CD8-positive, alpha-beta memory T cell (primary cell): Measurements from ENCODE around the gene PIM3. TPM values are rescaled to one million over a fixed set of nuclear protein-coding genes. Genes with fewer than 3 reads are reported as not detected.
A peak's percentile ranks its signal among the peaks of the same experiment; 100 is the strongest.
"Not testable (repeated sequence)": the region's sequence is repeated elsewhere in the genome, so short reads cannot be mapped to it uniquely, and the experiment has no call there.

ENCODE experiments used
- CTCF ChIA-PET: fragments of 350-600 bp; sonication (Branson Sonifier 250); formaldehyde crosslinking; loops from one replicate; lab custom pipeline; 2021; ENCODE audit warnings: antibody characterized with exemption; lab: Charles Lee
- POLR2A ChIA-PET: fragments of 350-600 bp; sonication (Branson Sonifier 250); formaldehyde crosslinking; loops from one replicate; lab custom pipeline; 2021; ENCODE audit warnings: antibody characterized with exemption; lab: Charles Lee
- DNase-seq, 5 donors: peaks; one replicate each; pipeline versions ENCODE4 v3.0.0 to v3.0.0-alpha.2; 2020 to 2022; ENCODE audit warnings: mixed read lengths in 1 of 5
- H3K27ac ChIP-seq: one replicate; pipeline ENCODE4 v1.7.0; 2013; ENCODE audit warnings: low read depth, mild to moderate bottlenecking, low read length, moderate library complexity
- H3K27me3 ChIP-seq: 2 replicates; pipeline ENCODE4 v1.7.0; 2013; ENCODE audit warnings: low read length, mild to moderate bottlenecking; ENCODE audit not compliant: insufficient read depth, poor library complexity, severe bottlenecking
- H3K36me3 ChIP-seq: 2 replicates; pipeline ENCODE4 v1.7.0; 2013; ENCODE audit warnings: mild to moderate bottlenecking, low read length, moderate library complexity; ENCODE audit not compliant: insufficient read depth
- H3K4me1 ChIP-seq: 2 replicates; pipeline ENCODE4 v1.7.0; 2013; ENCODE audit warnings: mild to moderate bottlenecking, low read length, moderate library complexity; ENCODE audit not compliant: insufficient read depth
- H3K4me3 ChIP-seq: 2 replicates; pipeline ENCODE4 v1.7.0; 2013; ENCODE audit warnings: mild to moderate bottlenecking, low read length
- H3K9me3 ChIP-seq: 2 replicates; pipeline ENCODE4 v1.7.0; 2013; ENCODE audit warnings: mild to moderate bottlenecking, low read length
- H3K27ac Mint-ChIP-seq, 8 donors: one replicate each; pipeline ENCODE4 v1.8.0; 2020 to 2021; ENCODE audit warnings: mixed read lengths in 8 of 8, mild to moderate bottlenecking in 6 of 8, inconsistent platforms in 3 of 8, moderate library complexity in 3 of 8
- H3K27me3 Mint-ChIP-seq, 2 donors: one replicate each; pipeline ENCODE4 v1.8.0; 2020 to 2021; ENCODE audit warnings: mixed read lengths in 2 of 2, mild to moderate bottlenecking in 1 of 2, moderate library complexity in 1 of 2
- H3K36me3 Mint-ChIP-seq, 3 donors: one replicate each; pipeline ENCODE4 v1.8.0; 2020 to 2021; ENCODE audit warnings: mixed read lengths in 3 of 3, inconsistent platforms in 1 of 3, mild to moderate bottlenecking in 1 of 3
- H3K4me1 Mint-ChIP-seq, 3 donors: one replicate each; pipeline ENCODE4 v1.8.0; 2020 to 2021; ENCODE audit warnings: mixed read lengths in 3 of 3, inconsistent platforms in 1 of 3, mild to moderate bottlenecking in 1 of 3
- H3K4me3 Mint-ChIP-seq, 7 donors: one replicate each; pipeline ENCODE4 v1.8.0; 2020 to 2021; ENCODE audit warnings: mixed read lengths in 7 of 7, mild to moderate bottlenecking in 6 of 7, moderate library complexity in 4 of 7, inconsistent platforms in 2 of 7
- H3K9me3 Mint-ChIP-seq, 5 donors: one replicate each; pipeline ENCODE4 v1.8.0; 2020 to 2022; ENCODE audit warnings: mixed read lengths in 5 of 5, mild to moderate bottlenecking in 3 of 5, moderate library complexity in 2 of 5, inconsistent platforms in 1 of 5
- polyA plus RNA-seq: library from polyadenylated mRNA; unstranded; fragments of 300-500 nt; fragmentation: Illumina TruSeq; gene quantifications from one replicate; pipeline ENCODE4 v1.2.3, GENCODE V29; 2021
- total RNA-seq, 2 experiments: library from RNA; stranded (reverse); gene quantifications; one replicate each; pipeline ENCODE4 v1.2.3, GENCODE V29; 2021

Gene PIM3
- total and polyA plus RNA-seq, 3 experiments from 2014 or later: 39.3 to 227 (median 202) TPM

GRCh38 chr22:49942565-49943404, 17.8 kb upstream of the PIM3 start:
- Mint-ChIP-seq H3K4me3 (no peak overlapping the region), H3K36me3 (no peaks in the 10 kb centered on the region), H3K9me3 (no peaks in the 10 kb centered on the region), H3K27me3 (no peaks in the 10 kb centered on the region), H3K27ac (no peak overlapping the region), H3K4me1 (peaks cover 9 to 13% (median 12%) of the 10 kb centered on the region in 3 donors)
- Histone ChIP-seq H3K27ac (no peak overlapping the region), H3K9me3 (no peaks in the 10 kb centered on the region), H3K36me3 (no peaks in the 10 kb centered on the region), H3K4me3 (no peak overlapping the region), H3K4me1 (peaks cover 16% of the 10 kb centered on the region), H3K27me3 (no peaks in the 10 kb centered on the region)
- CTCF ChIA-PET: interaction anchor here (1.6 kb wide), 1 partner anchor 10 kb away, joined by 3 read pairs; no protein-coding TSS in a partner anchor
- no peak for DNase-seq
- POLR2A ChIA-PET: interaction anchor here (0.5 kb wide), 1 partner anchor 62 kb away, joined by 3 read pairs; no protein-coding TSS in a partner anchor

- no peaks in the 10 kb centered on the region for H3K36me3 Mint-ChIP-seq
- Histone ChIP-seq H3K36me3 (no peaks in the 10 kb centered on the region), H3K27ac (no peak overlapping the region), H3K4me1 (peaks cover 16% of the 10 kb centered on the region), H3K27me3 (no peaks in the 10 kb centered on the region), H3K4me3 (no peak overlapping the region), H3K9me3 (no peaks in the 10 kb centered on the region)
- DNase-seq: no peak
- peak overlapping the region in 2 of 8 donors; percentile 48 to 63 for H3K27ac Mint-ChIP-seq
- no peak overlapping the region for H3K4me3 Mint-ChIP-seq
- H3K9me3 Mint-ChIP-seq: no peaks in the 10 kb centered on the region
- POLR2A ChIA-PET: interaction anchor here (0.5 to 2.4 kb wide), 2 partner anchors 17 to 93 kb away, joined by 3 to 8 read pairs; partner anchors contain the start of gene PIM3
- no peaks in the 10 kb centered on the region for H3K27me3 Mint-ChIP-seq
- CTCF ChIA-PET: interaction anchor here (1.6 kb wide), 1 partner anchor 11 kb away, joined by 3 read pairs; no protein-coding TSS in a partner anchor
- H3K4me1 Mint-ChIP-seq: peaks cover 9 to 13% (median 12%) of the 10 kb centered on the region in 3 donors
These were observed 17.2 kb upstream of the PIM3 start for GRCh38 chr22:49943405-49943765.

GRCh38 chr22:49943771-49944398, 16.7 kb upstream of the PIM3 start:
- CTCF ChIA-PET: interaction anchor here (1.0 to 1.6 kb wide), 2 partner anchors 8 to 11 kb away, joined by 3 to 4 read pairs; no protein-coding TSS in a partner anchor
- no peaks in the 10 kb centered on the region for H3K27me3 ChIP-seq
- Mint-ChIP-seq H3K4me3 (no peak overlapping the region), H3K27ac (peak overlapping the region in 3 of 8 donors; percentile 48 to 63 (median 55)), H3K27me3 (no peaks in the 10 kb centered on the region), H3K36me3 (no peaks in the 10 kb centered on the region), H3K4me1 (peaks cover 9 to 13% (median 12%) of the 10 kb centered on the region in 3 donors), H3K9me3 (no peaks in the 10 kb centered on the region)
- POLR2A ChIA-PET: interaction anchor here (0.5 to 2.4 kb wide), 2 partner anchors 17 to 93 kb away, joined by 3 to 8 read pairs; partner anchors contain the start of gene PIM3
- no peak overlapping the region for H3K27ac ChIP-seq
- H3K9me3 ChIP-seq: no peaks in the 10 kb centered on the region
- no peak overlapping the region for H3K4me3 ChIP-seq
- DNase-seq: no peak
- peaks cover 16% of the 10 kb centered on the region for H3K4me1 ChIP-seq
- H3K36me3 ChIP-seq: no peaks in the 10 kb centered on the region

- no peak for DNase-seq
- peaks cover 16% of the 10 kb centered on the region for H3K4me1 ChIP-seq
- CTCF ChIA-PET: interaction anchor here (1.0 to 1.6 kb wide), 2 partner anchors 8 to 12 kb away, joined by 3 to 4 read pairs; no protein-coding TSS in a partner anchor
- H3K9me3 ChIP-seq: no peaks in the 10 kb centered on the region
- peak overlapping the region in 7 of 8 donors; percentile 26 to 98 (median 94) for H3K27ac Mint-ChIP-seq
- H3K27ac ChIP-seq: no peak overlapping the region
- no peak overlapping the region for H3K4me3 ChIP-seq
- H3K36me3 Mint-ChIP-seq: no peaks in the 10 kb centered on the region
- H3K27me3 ChIP-seq: no peaks in the 10 kb centered on the region
- POLR2A ChIA-PET: interaction anchor here (2.4 kb wide), 1 partner anchor 16 kb away, joined by 8 read pairs; the partner anchor contains the start of gene PIM3
- H3K9me3 Mint-ChIP-seq: no peaks in the 10 kb centered on the region
- H3K27me3 Mint-ChIP-seq: no peaks in the 10 kb centered on the region
- peaks cover 9 to 13% (median 12%) of the 10 kb centered on the region in 3 donors for H3K4me1 Mint-ChIP-seq
- H3K4me3 Mint-ChIP-seq: peak overlapping the region in 1 of 7 donors; percentile 2
- no peaks in the 10 kb centered on the region for H3K36me3 ChIP-seq
These were observed 16.1 kb upstream of the PIM3 start for GRCh38 chr22:49944399-49944891.

- not testable (repeated sequence) for H3K9me3 ChIP-seq, H3K27me3 Mint-ChIP-seq, H3K27me3 ChIP-seq, H3K36me3 Mint-ChIP-seq, H3K9me3 Mint-ChIP-seq, H3K36me3 ChIP-seq, H3K4me3 ChIP-seq
- Mint-ChIP-seq H3K27ac (peak overlapping the region; percentile 80 to 98 (median 94)), H3K4me1 (peaks cover 9 to 13% (median 12%) of the 10 kb centered on the region in 3 donors), H3K4me3 (peak overlapping the region in 4 of 7 donors; percentile 28 to 55 (median 38))
- H3K27ac ChIP-seq: peak overlapping the region; percentile 18
- CTCF ChIA-PET: interaction anchor here (1.0 kb wide), 1 partner anchor 9 kb away, joined by 4 read pairs; no protein-coding TSS in a partner anchor
- peaks cover 16% of the 10 kb centered on the region for H3K4me1 ChIP-seq
- POLR2A ChIA-PET: interaction anchor here (2.4 kb wide), 1 partner anchor 16 kb away, joined by 8 read pairs; the partner anchor contains the start of gene PIM3
- DNase-seq: peak in 4 of 5 donors; percentile 59 to 76 (median 71)
These were observed 15.4 kb upstream of the PIM3 start for GRCh38 chr22:49945042-49945794.

GRCh38 chr22:49946612-49947295, 13.8 kb upstream of the PIM3 start:
- Histone ChIP-seq H3K36me3 (no peaks in the 10 kb centered on the region), H3K4me1 (peaks cover 16% of the 10 kb centered on the region), H3K27ac (no peak overlapping the region), H3K9me3 (no peaks in the 10 kb centered on the region), H3K27me3 (no peaks in the 10 kb centered on the region), H3K4me3 (no peak overlapping the region)
- Mint-ChIP-seq H3K27ac (peak overlapping the region in 5 of 8 donors; percentile 26 to 93 (median 50)), H3K9me3 (no peaks in the 10 kb centered on the region), H3K4me1 (peaks cover 9 to 13% (median 12%) of the 10 kb centered on the region in 3 donors), H3K36me3 (no peaks in the 10 kb centered on the region), H3K27me3 (no peaks in the 10 kb centered on the region), H3K4me3 (no peak overlapping the region)
- ChIA-PET CTCF (interaction anchor here (0.9 to 2.1 kb wide), 3 partner anchors 7 to 47 kb away, joined by 3 to 9 read pairs (median 4); no protein-coding TSS in a partner anchor), POLR2A (interaction anchor here (1.5 to 1.6 kb wide), 2 partner anchors 13 to 16 kb away, joined by 5 read pairs; no protein-coding TSS in a partner anchor)
- no peak for DNase-seq

GRCh38 chr22:49947296-49947622, 13.3 kb upstream of the PIM3 start:
- peaks cover 16% of the 10 kb centered on the region for H3K4me1 ChIP-seq
- no peaks in the 10 kb centered on the region for H3K27me3 ChIP-seq
- POLR2A ChIA-PET: interaction anchor here (1.5 to 1.6 kb wide), 2 partner anchors 13 to 15 kb away, joined by 5 read pairs; no protein-coding TSS in a partner anchor
- Mint-ChIP-seq H3K27me3 (no peaks in the 10 kb centered on the region), H3K36me3 (no peaks in the 10 kb centered on the region), H3K27ac (no peak overlapping the region), H3K4me1 (peaks cover 9 to 13% (median 12%) of the 10 kb centered on the region in 3 donors), H3K4me3 (no peak overlapping the region), H3K9me3 (no peaks in the 10 kb centered on the region)
- DNase-seq: no peak
- no peak overlapping the region for H3K4me3 ChIP-seq
- no peaks in the 10 kb centered on the region for H3K9me3 ChIP-seq
- no peak overlapping the region for H3K27ac ChIP-seq
- CTCF ChIA-PET: interaction anchor here (1.0 to 2.1 kb wide), 3 partner anchors 12 to 83 kb away, joined by 3 to 9 read pairs (median 4); no protein-coding TSS in a partner anchor
- no peaks in the 10 kb centered on the region for H3K36me3 ChIP-seq
